Activated T-cell treated with anti-CD3 and anti-CD28 coated beads, Interleukin-2, amount 50 U/mL, for 72 hours (primary cell): ENCODE results near the gene VPS45. TPM values are rescaled to one million over a fixed set of nuclear protein-coding genes. Genes with fewer than 3 reads are reported as not detected.

Experiments used
- total RNA-seq, 2 donors: library from RNA; stranded (reverse); gene quantifications; one replicate each; pipeline ENCODE4 v1.2.3, GENCODE V29; 2022

Gene VPS45
- total RNA-seq, 2 donors from 2014 or later = 32.4 to 35.4 TPM

Other genes starting within 250 kb of the VPS45 start
- 10 to 100 TPM; 26.9 to 29.4 TPM for gene BOLA1, start 168.2 kb upstream of the VPS45 start, total RNA-seq
- gene SV2A, start 149.9 kb upstream of the VPS45 start, total RNA-seq = 10 to 100 TPM; 13.0 to 14.8 TPM
- gene SF3B4, start 140.0 kb upstream of the VPS45 start, total RNA-seq = 10 to 100 TPM; 59.7 to 74.4 TPM
- gene MTMR11, start 130.9 kb upstream of the VPS45 start, total RNA-seq = 1 to 10 TPM; 6.9 to 9.2 TPM
- 10 to 100 TPM; 30.3 to 34.8 TPM for gene OTUD7B, start 57.0 kb upstream of the VPS45 start, total RNA-seq
- gene PLEKHO1, start 82.1 kb downstream of the VPS45 start, total RNA-seq = 10 to 100 TPM; 21.9 to 42.7 TPM
- 100 to 1,000 TPM; 151 to 157 TPM for gene ANP32E, start 168.3 kb downstream of the VPS45 start, total RNA-seq
- not detected for gene CA14, start 190.0 kb downstream of the VPS45 start, total RNA-seq
- gene APH1A, start 201.2 kb downstream of the VPS45 start, total RNA-seq = 100 to 1,000 TPM; 128 to 129 TPM
- 1 to 10 TPM; 1.9 to 2.8 TPM for gene C1orf54, start 205.0 kb downstream of the VPS45 start, total RNA-seq
- gene CIART, start 214.8 kb downstream of the VPS45 start, total RNA-seq = 1 to 10 TPM; 1.6 to 2.4 TPM
- 10 to 100 TPM; 74.8 to 84.2 TPM for gene MRPS21, start 226.1 kb downstream of the VPS45 start, total RNA-seq